AG09309 (cell line): ENCODE results near the gene SORCS1.

ENCODE experiments used
- DNase-seq: peaks from one replicate; pipeline ENCODE4 v3.0.0-alpha.2; 2010; ENCODE audit warnings: low read depth
- H3K4me3 ChIP-seq: 2 replicates; pipeline ENCODE4 v1.5.1; 2011; ENCODE audit warnings: mild to moderate bottlenecking, low read depth, low read length, moderate library complexity; ENCODE audit not compliant: control insufficient read depth
- CTCF ChIP-seq: IDR thresholded peaks from 2 replicates; pipeline ENCODE4 v1.5.1; 2011; ENCODE audit warnings: mild to moderate bottlenecking, low read depth, low read length, inconsistent platforms; ENCODE audit not compliant: insufficient read depth, control insufficient read depth; ENCODE audit errors: missing control alignments

SORCS1 gene

GRCh38 chr10:106900016-106900652 lies 264.4 kb downstream of the SORCS1 start:
- no peak overlapping the region for H3K4me3 ChIP-seq
- no peak for DNase-seq
- TF ChIP-seq CTCF = no peak

- no peak for TF ChIP-seq CTCF
- no peak overlapping the region for H3K4me3 ChIP-seq
- no peak for DNase-seq
Observed at GRCh38 chr10:106898446-106898845, 266.1 kb downstream of the SORCS1 start.

- no peak for TF ChIP-seq CTCF
- no peak for DNase-seq
- H3K4me3 ChIP-seq = no peak overlapping the region
Observed at GRCh38 chr10:106897719-106898118, 266.8 kb downstream of the SORCS1 start.

GRCh38 chr10:106894692-106895091 lies 269.8 kb downstream of the SORCS1 start:
- DNase-seq = no peak
- no peak overlapping the region for H3K4me3 ChIP-seq
- no peak for TF ChIP-seq CTCF

GRCh38 chr10:106877574-106877973 lies 286.9 kb downstream of the SORCS1 start:
- no peak for DNase-seq
- TF ChIP-seq CTCF = no peak
- no peak overlapping the region for H3K4me3 ChIP-seq

- no peak overlapping the region for H3K4me3 ChIP-seq
- TF ChIP-seq CTCF = no peak
- no peak for DNase-seq
Observed at GRCh38 chr10:106874604-106874889, 290.0 kb downstream of the SORCS1 start.
